GM12878 (cell line): ENCODE data around the gene UNC13A. TPM values are rescaled to one million over a fixed set of nuclear protein-coding genes. Genes with fewer than 3 reads are reported as not detected.

ENCODE experiments used
- ATAC-seq: fragments of 200-7000 bp; cut with Tn5 transposase; 3 replicates; pipeline ENCODE4 v1.9.1; 2020; ENCODE audit warnings: mild to moderate bottlenecking, moderate library complexity
- BruUV-seq: library from RNA; stranded (reverse); fragments of 400-500 nt; replicated peaks from 2 replicates; lab custom pipeline; 2021; lab: Mats Ljungman, UMichigan
- CTCF ChIA-PET: fragments of 300-600 bp; sonication (Branson Sonifier 250); formaldehyde crosslinking; extraction: SDS; loops from one replicate; lab custom pipeline; 2021; ENCODE audit warnings: inconsistent platforms; lab: Yijun Ruan, JAX
- POLR2A ChIA-PET: fragments of 350-600 bp; formaldehyde crosslinking; extraction: SDS; loops from one replicate; lab custom pipeline; 2021; ENCODE audit warnings: inconsistent platforms; lab: Charles Lee
- RAD21 ChIA-PET: fragments of 300-600 bp; sonication (Branson Sonifier 250); formaldehyde crosslinking; loops from one replicate; lab custom pipeline; 2023; ENCODE audit warnings: antibody characterized with exemption; ENCODE audit not compliant: unreplicated experiment; lab: Charles Lee
- SMC1A ChIA-PET: fragments of 300-600 bp; sonication (Branson Sonifier 250); formaldehyde crosslinking; loops from one replicate; lab custom pipeline; 2023; ENCODE audit not compliant: unreplicated experiment, uncharacterized antibody; lab: Charles Lee
- DNase-seq: peaks from one replicate; pipeline ENCODE4 v3.0.0-alpha.2; 2011; ENCODE audit warnings: low read depth, low spot score
- FAIRE-seq: peaks from 3 replicates; lab custom pipeline; 2011; peaks lifted over from hg19 to GRCh38; lab: Jason Lieb, UNC
- H2AFZ ChIP-seq: 2 replicates; pipeline ENCODE4 v1.6.0; 2011; ENCODE audit warnings: low read depth, low read length, control low read depth; ENCODE audit not compliant: control insufficient read depth
- H3K27ac ChIP-seq: 2 replicates; pipeline ENCODE4 v1.5.1; 2011; ENCODE audit warnings: control low read depth; ENCODE audit not compliant: control insufficient read depth, insufficient read depth
- H3K27me3 ChIP-seq, 2 experiments: replicated peaks in 1 of 2; 2 replicates each; pipeline versions ENCODE4 v1.6.0 to v1.6.1; 2011; ENCODE audit warnings: low read length in 1 of 2; ENCODE audit not compliant: control insufficient read depth in 2 of 2, insufficient read depth in 2 of 2
- H3K36me3 ChIP-seq, 2 experiments: 2 replicates each; pipeline ENCODE4 v1.5.1; 2011; ENCODE audit warnings: low read length in 1 of 2; ENCODE audit not compliant: control insufficient read depth in 2 of 2, insufficient read depth in 2 of 2
- H3K4me1 ChIP-seq: 2 replicates; pipeline ENCODE4 v1.6.1; 2011; ENCODE audit warnings: mild to moderate bottlenecking, low read length, moderate library complexity, mixed read lengths; ENCODE audit not compliant: control insufficient read depth, insufficient read depth
- H3K4me2 ChIP-seq: 2 replicates; pipeline ENCODE4 v1.6.0; 2011; ENCODE audit warnings: control low read depth; ENCODE audit not compliant: control insufficient read depth, insufficient read depth
- H3K4me3 ChIP-seq: fragments of 200-600 bp; sonication (generic); 2 replicates; pipeline ENCODE4 v1.5.1; 2016
- H3K79me2 ChIP-seq: 2 replicates; pipeline ENCODE4 v1.6.0; 2011; ENCODE audit warnings: low read length; ENCODE audit not compliant: control insufficient read depth, insufficient read depth
- H3K9ac ChIP-seq: 2 replicates; pipeline ENCODE4 v1.8.0; 2011; ENCODE audit warnings: low read length, control low read depth, mixed read lengths; ENCODE audit not compliant: control insufficient read depth, insufficient read depth
- H3K9me3 ChIP-seq: replicated peaks from 3 replicates; pipeline ENCODE4 v1.5.1; 2011; ENCODE audit warnings: mild to moderate bottlenecking, low read length; ENCODE audit not compliant: control insufficient read depth, insufficient read depth
- H4K20me1 ChIP-seq: 2 replicates; pipeline ENCODE4 v1.6.0; 2011; ENCODE audit not compliant: control insufficient read depth, insufficient read depth
- CREB1 ChIP-seq: IDR thresholded peaks from 2 replicates; pipeline ENCODE4 v1.6.1; 2012; ENCODE audit warnings: low read depth, mild to moderate bottlenecking, inconsistent platforms
- EP300 ChIP-seq, 2 experiments: fragments of 150-350 bp in 1 of 2; IDR thresholded peaks; 2 replicates each; pipeline ENCODE4 v1.6.1; 2011 to 2012; ENCODE audit warnings: low read depth in 2 of 2, low read length in 2 of 2, borderline replicate concordance in 1 of 2, improper control_type of control experiment in 1 of 2, inconsistent platforms in 1 of 2; ENCODE audit not compliant: control insufficient read depth in 1 of 2
- MLLT1 ChIP-seq: fragments of 450-650 bp; IDR thresholded peaks from 2 replicates; pipeline ENCODE4 v1.6.1; 2016; ENCODE audit warnings: mild to moderate bottlenecking
- PAX8 ChIP-seq: fragments of 450-650 bp; IDR thresholded peaks from 2 replicates; pipeline ENCODE4 v1.6.1; 2017; ENCODE audit warnings: mild to moderate bottlenecking, moderate library complexity
- SPI1 ChIP-seq: IDR thresholded peaks from 2 replicates; pipeline ENCODE4 v1.6.1; 2011; ENCODE audit warnings: low read depth, mild to moderate bottlenecking, low read length, moderate library complexity, borderline replicate concordance; ENCODE audit not compliant: insufficient read depth
- SRF ChIP-seq, 2 experiments: IDR thresholded peaks; 2 replicates each; pipeline ENCODE4 v1.6.1; 2011; ENCODE audit warnings: low read depth in 2 of 2, low read length in 2 of 2, mild to moderate bottlenecking in 1 of 2, moderate library complexity in 1 of 2
- ZBTB11 ChIP-seq: fragments of 450-650 bp; formaldehyde crosslinking; IDR thresholded peaks from 2 replicates; pipeline ENCODE4 v1.5.0; 2022; ENCODE audit warnings: mild to moderate bottlenecking, missing genetic modification characterization
- WGBS: methylation state at CpG from one replicate; pipeline ENCODE4 v1.1.6; 2016; ENCODE audit warnings: low lambda C conversion rate; ENCODE audit not compliant: insufficient replicate concordance, insufficient coverage; ENCODE audit errors: missing lambda C conversion rate; 5-methylcytosine and 5-hydroxymethylcytosine counted together
- in situ Hi-C: fragments of 300-500 bp; cut with MboI; formaldehyde crosslinking; loops from 9 replicates; pipeline ENCODE4 v1.14.3; 2018; ENCODE audit warnings: mixed read lengths
- intact Hi-C: fragments of 100-400 bp; cut with micrococcal nuclease; formaldehyde crosslinking; loops from one replicate; pipeline ENCODE4 v1.14.2; 2022; ENCODE audit not compliant: unreplicated experiment
- polyA plus RNA-seq, 11 experiments: library from polyadenylated mRNA; depleted of rRNA in 4 of 11; unstranded in 6 of 11; stranded (reverse) in 5 of 11; fragments of >200 nt; fragmentation: Nextera tagmentation in 4 of 11; fragmentation: Illumina TruSeq in 1 of 11; extraction: Ambion mirVana in 4 of 11; extraction: Trizol in 1 of 11; gene quantifications; 1 replicate in 1 of 11; 2 replicates in 10 of 11; pipeline versions ENCODE4 v1.2.1 to v1.2.3, GENCODE V29; 2011 to 2016; ENCODE audit warnings: inconsistent platforms in 2 of 11, missing spikeins in 2 of 11, low read depth in 1 of 11
- total RNA-seq, 4 experiments: library from RNA; depleted of rRNA in 3 of 4; stranded (reverse); fragments of >200 nt in 3 of 4; fragmentation: Illumina TruSeq in 1 of 4; extraction: Trizol in 1 of 4; gene quantifications; 2 replicates each; pipeline versions ENCODE4 v1.2.1 to v1.2.3, GENCODE V29; 2013 to 2021

The UNC13A gene
- total and polyA plus RNA-seq, 10 of the 15 experiments (the other 5 are each of a cell fraction or from before 2014, with no cell fraction given), result under 0.01 to 0.23 (median 0.13) TPM; not detected in 1

- in situ Hi-C loops (no loop called here), intact Hi-C loops (no loop called here)
- Histone ChIP-seq H2AFZ (no peak overlapping the region), H3K4me3 (no peak overlapping the region), H3K9ac (no peak overlapping the region), H3K79me2 (no peaks in the 10 kb centered on the region), H4K20me1 (no peaks in the 10 kb centered on the region), H3K9me3 (no peaks in the 10 kb centered on the region; the same call in 1 of the 3 replicates), H3K27ac (no peak overlapping the region), H3K36me3 (no peaks in the 10 kb centered on the region), H3K4me1 (no peaks in the 10 kb centered on the region), H3K27me3 (no peaks in the 10 kb centered on the region), H3K4me2 (no peak overlapping the region)
- no peak for FAIRE-seq
- SMC1A ChIA-PET, result no interaction called here
- CTCF ChIA-PET, result no interaction called here
- 48% methylated on average over 9 of the region's 9 CpGs for WGBS
- TF ChIP-seq SRF (IDR thresholded peaks at IDR 0.05; ENCODE audit: low read depth in 2 of 2, low read length in 2 of 2) (no peak), EP300 (IDR thresholded peaks at IDR 0.05; ENCODE audit: borderline replicate concordance in 1 of 2, control insufficient read depth in 1 of 2, low read depth in 2 of 2, low read length in 2 of 2) (no peak), CREB1 (no peak), MLLT1 (no peak), SPI1 (no peak), ZBTB11 (no peak), PAX8 (no peak)
- DNase-seq, result no peak
- no TSS peak for BruUV-seq
- ATAC-seq, result no peak; the same call in 2 of the 3 replicates
- RAD21 ChIA-PET, result no interaction called here
- POLR2A ChIA-PET, result no interaction called here
These were observed 33.2 kb downstream of the UNC13A start for GRCh38 chr19:17654993-17655392.
